ENCODE measurements around the gene KLK6. TPM values are rescaled to one million over a fixed set of nuclear protein-coding genes. Genes with fewer than 3 reads are reported as not detected.

Gene KLK6
- total and polyA plus RNA-seq, 2 donors (not counting 3 experiments of a cell fraction or from before 2014, with no cell fraction given) = 0.12 TPM; not detected in 1

DNA sequence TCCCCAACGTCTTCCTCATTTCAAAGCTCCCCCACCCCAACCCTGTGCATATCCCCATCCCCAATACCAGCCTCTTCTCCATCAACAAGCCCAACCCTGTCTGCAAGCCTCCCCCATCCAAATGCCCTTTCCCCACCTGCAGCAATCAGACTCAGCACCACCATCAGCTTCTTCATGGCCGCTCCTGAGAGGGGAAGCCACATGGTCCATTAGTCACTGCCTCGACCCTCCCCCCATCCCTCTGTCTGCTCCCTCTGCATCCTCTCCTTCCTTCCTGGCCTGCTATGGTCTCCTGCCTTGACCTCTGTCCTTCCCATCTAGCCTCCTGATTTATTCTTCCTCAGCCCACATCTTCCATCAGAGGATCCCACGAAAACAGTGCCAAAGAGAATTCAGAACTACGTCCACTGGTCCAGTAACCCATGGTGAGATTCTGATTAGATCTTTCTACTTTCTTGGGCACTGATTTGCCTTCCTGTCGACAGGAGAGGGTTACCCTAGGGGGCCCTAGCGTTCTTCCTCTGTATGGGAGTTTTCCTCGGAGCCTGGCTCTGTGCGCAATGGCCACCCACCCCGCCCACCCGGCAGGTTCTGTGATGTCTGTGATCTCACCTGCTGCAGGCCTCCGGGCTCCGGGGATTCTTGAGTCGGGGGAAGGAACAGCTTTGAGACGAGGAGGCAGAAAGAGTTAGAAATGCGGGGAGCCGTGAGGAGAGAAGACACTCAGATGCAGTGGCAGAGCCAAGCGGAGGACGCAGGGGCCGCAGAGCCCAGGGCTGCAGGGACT is 1.3 kb downstream of the KLK6 start:
- no peak for FAIRE-seq
- POLR2A ChIA-PET = no interaction called here
- Histone ChIP-seq H3K27ac (ENCODE audit: insufficient read depth, low read depth, low read length) (no peak overlapping the region), H3K9me3 (replicated peaks; ENCODE audit: control insufficient read depth, insufficient read depth, low read length) (no peaks in the 10 kb centered on the region), H3K9me1 (replicated peaks; ENCODE audit: control insufficient read depth, extremely low read depth, insufficient read depth, low read length) (no peaks in the 10 kb centered on the region), H3K27me3 (ENCODE audit: control insufficient read depth in 2 of 2, insufficient read depth in 2 of 2, low read length in 2 of 2) (no peaks in the 10 kb centered on the region), H4K20me1 (replicated peaks; ENCODE audit: control insufficient read depth, extremely low read depth, insufficient read depth, low read length) (no peaks in the 10 kb centered on the region), H2AFZ (ENCODE audit: low read depth, low read length) (no peak overlapping the region), H3K4me3 (replicated peaks in 1 of 3; ENCODE audit: insufficient read depth in 1 of 3, low read depth in 1 of 3, low read length in 3 of 3) (no peak overlapping the region), H3K79me2 (ENCODE audit: control insufficient read depth, insufficient read depth, low read length) (no peaks in the 10 kb centered on the region), H3K4me2 (ENCODE audit: insufficient read depth, low read length) (no peak overlapping the region), H3K9ac (replicated peaks; ENCODE audit: extremely low read depth, insufficient read depth, low read length) (no peak overlapping the region), H3K36me3 (ENCODE audit: control insufficient read depth in 2 of 2, extremely low read depth in 1 of 2, insufficient read depth in 2 of 2, low read length in 2 of 2) (no peaks in the 10 kb centered on the region), H3K4me1 (ENCODE audit: control insufficient read depth, extremely low read depth, insufficient read depth, low read length) (no peaks in the 10 kb centered on the region)
- CTCF ChIA-PET = no interaction called here
- intact Hi-C loops (cut with micrococcal nuclease) = no loop called here
- TF ChIP-seq GATA2 (IDR thresholded peaks at IDR 0.05; ENCODE audit: insufficient read depth, insufficient read length, low read depth, low read length) = no peak
- TF ChIP-seq, protein P1, sequence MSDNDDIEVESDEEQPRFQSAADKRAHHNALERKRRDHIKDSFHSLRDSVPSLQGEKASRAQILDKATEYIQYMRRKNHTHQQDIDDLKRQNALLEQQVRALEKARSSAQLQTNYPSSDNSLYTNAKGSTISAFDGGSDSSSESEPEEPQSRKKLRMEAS (IDR thresholded peaks at IDR 0.05; ENCODE audit: insufficient read depth, insufficient read length) = no peak
- TF ChIP-seq POLR2AphosphoS5 (IDR thresholded peaks at IDR 0.05; ENCODE audit: insufficient read depth, low read depth, low read length) = no peak
- no peak for TF ChIP-seq JUN (IDR thresholded peaks at IDR 0.05; ENCODE audit: borderline replicate concordance, insufficient read depth, insufficient read length, low read depth)
- TF ChIP-seq FOS (IDR thresholded peaks at IDR 0.05; ENCODE audit: borderline replicate concordance, insufficient read depth, low read length) = peak; percentile 28
- TF ChIP-seq, protein P2, sequence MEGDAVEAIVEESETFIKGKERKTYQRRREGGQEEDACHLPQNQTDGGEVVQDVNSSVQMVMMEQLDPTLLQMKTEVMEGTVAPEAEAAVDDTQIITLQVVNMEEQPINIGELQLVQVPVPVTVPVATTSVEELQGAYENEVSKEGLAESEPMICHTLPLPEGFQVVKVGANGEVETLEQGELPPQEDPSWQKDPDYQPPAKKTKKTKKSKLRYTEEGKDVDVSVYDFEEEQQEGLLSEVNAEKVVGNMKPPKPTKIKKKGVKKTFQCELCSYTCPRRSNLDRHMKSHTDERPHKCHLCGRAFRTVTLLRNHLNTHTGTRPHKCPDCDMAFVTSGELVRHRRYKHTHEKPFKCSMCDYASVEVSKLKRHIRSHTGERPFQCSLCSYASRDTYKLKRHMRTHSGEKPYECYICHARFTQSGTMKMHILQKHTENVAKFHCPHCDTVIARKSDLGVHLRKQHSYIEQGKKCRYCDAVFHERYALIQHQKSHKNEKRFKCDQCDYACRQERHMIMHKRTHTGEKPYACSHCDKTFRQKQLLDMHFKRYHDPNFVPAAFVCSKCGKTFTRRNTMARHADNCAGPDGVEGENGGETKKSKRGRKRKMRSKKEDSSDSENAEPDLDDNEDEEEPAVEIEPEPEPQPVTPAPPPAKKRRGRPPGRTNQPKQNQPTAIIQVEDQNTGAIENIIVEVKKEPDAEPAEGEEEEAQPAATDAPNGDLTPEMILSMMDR (IDR thresholded peaks at IDR 0.05; ENCODE audit: extremely low read depth in 1 of 2, insufficient read depth in 1 of 2, low read depth in 1 of 2, low read length in 2 of 2) = no peak
- dilution Hi-C loops (cut with MboI; ENCODE audit: extremely low pct_ligation_motif_present, low sequenced_read_pairs) = no loop called here
- no TSS peak for BruUV-seq (replicated peaks)
- DNase-seq (ENCODE audit: low read depth, low spot score) = no peak

All from endothelial cell of umbilical vein (primary cell).